COLO829 (cell line): Measurements from ENCODE around the gene RFTN1.

Experiments used
- DNase-seq: peaks from one replicate; pipeline ENCODE4 v3.0.0; 2012; ENCODE audit warnings: low spot score

The RFTN1 gene

GRCh38 chr3:16486201-16486600 is 27.3 kb downstream of the RFTN1 start:
- no peak for DNase-seq

GRCh38 chr3:16485395-16485992 is 28.0 kb downstream of the RFTN1 start:
- DNase-seq, result no peak

- DNase-seq, result no peak
These were observed 28.5 kb downstream of the RFTN1 start for GRCh38 chr3:16484984-16485383.

GRCh38 chr3:16484216-16484615 is 29.3 kb downstream of the RFTN1 start:
- DNase-seq, result no peak

- no peak for DNase-seq
These were observed 30.5 kb downstream of the RFTN1 start for GRCh38 chr3:16482770-16483531.

- no peak for DNase-seq
These were observed 31.2 kb downstream of the RFTN1 start for GRCh38 chr3:16482194-16482769.

GRCh38 chr3:16481546-16481897 is 32.0 kb downstream of the RFTN1 start:
- no peak for DNase-seq

- DNase-seq, result no peak
These were observed 32.5 kb downstream of the RFTN1 start for GRCh38 chr3:16480861-16481545.

GRCh38 chr3:16478516-16478915 is 35.0 kb downstream of the RFTN1 start:
- DNase-seq, result no peak

- DNase-seq, result no peak
These were observed 36.0 kb downstream of the RFTN1 start for GRCh38 chr3:16477521-16477920.

- no peak for DNase-seq
These were observed 36.4 kb downstream of the RFTN1 start for GRCh38 chr3:16477056-16477455.

- DNase-seq, result no peak
These were observed 36.9 kb downstream of the RFTN1 start for GRCh38 chr3:16476636-16477035.

- no peak for DNase-seq
These were observed 37.7 kb downstream of the RFTN1 start for GRCh38 chr3:16475766-16476165.

- no peak for DNase-seq
These were observed 38.6 kb downstream of the RFTN1 start for GRCh38 chr3:16474920-16475319.

- DNase-seq, result no peak
These were observed 39.3 kb downstream of the RFTN1 start for GRCh38 chr3:16474216-16474615.

- no peak for DNase-seq
These were observed 40.9 kb downstream of the RFTN1 start for GRCh38 chr3:16472593-16472992.

- no peak for DNase-seq
These were observed 41.6 kb downstream of the RFTN1 start for GRCh38 chr3:16471897-16472296.

- DNase-seq, result no peak
These were observed 42.9 kb downstream of the RFTN1 start for GRCh38 chr3:16470590-16470989.

GRCh38 chr3:16468336-16469098 is 45.0 kb downstream of the RFTN1 start:
- no peak for DNase-seq

- no peak for DNase-seq
These were observed 45.5 kb downstream of the RFTN1 start for GRCh38 chr3:16468002-16468335.

GRCh38 chr3:16467393-16467792 is 46.1 kb downstream of the RFTN1 start:
- no peak for DNase-seq

- DNase-seq, result no peak
These were observed 46.7 kb downstream of the RFTN1 start for GRCh38 chr3:16466822-16467221.
